Transverse colon (tissue), 4 donors: ENCODE results near the gene COIL.

Experiments used
- CTCF ChIP-seq, 5 experiments: fragments of 200-600 bp in 3 of 5; fragments of 450-650 bp in 2 of 5; sonication (generic) in 3 of 5; IDR thresholded peaks; 1 replicate in 2 of 5; 2 replicates in 3 of 5; pipeline ENCODE4 v1.5.1; 2016 to 2017; ENCODE audit warnings: antibody characterized with exemption in 5 of 5, inconsistent platforms in 3 of 5, mild to moderate bottlenecking in 2 of 5, moderate library complexity in 1 of 5
- EP300 ChIP-seq: sonication (generic); formaldehyde crosslinking; IDR thresholded peaks from one replicate; pipeline ENCODE4 v1.6.1; 2017; ENCODE audit warnings: antibody characterized with exemption, low read depth
- POLR2A ChIP-seq: fragments of 450-650 bp; IDR thresholded peaks from one replicate; pipeline ENCODE4 v1.6.1; 2016; ENCODE audit warnings: antibody characterized with exemption, mild to moderate bottlenecking, moderate library complexity
- POLR2AphosphoS5 ChIP-seq, 3 donors: sonication (generic); formaldehyde crosslinking; IDR thresholded peaks; one replicate each; pipeline ENCODE4 v1.6.1; 2016; ENCODE audit warnings: antibody characterized with exemption in 3 of 3

GRCh38 chr17:56979091-56979480 is 18.2 kb upstream of the COIL start:
- TF ChIP-seq POLR2AphosphoS5 (IDR thresholded peaks at IDR 0.05) (no peak), POLR2A (no peak), CTCF (IDR thresholded peaks at IDR 0.05) (no peak), EP300 (no peak)
